Measurements from ENCODE around the gene SORCS3. TPM values are rescaled to one million over a fixed set of nuclear protein-coding genes. Genes with fewer than 3 reads are reported as not detected.

Gene SORCS3
- total RNA-seq, 1 donor: not detected

- DNase-seq (ENCODE audit: low read depth in 2 of 3, low spot score in 2 of 3): no peak
Measured at GRCh38 chr10:104966563-104967297, 325.6 kb downstream of the SORCS3 start.

DNA sequence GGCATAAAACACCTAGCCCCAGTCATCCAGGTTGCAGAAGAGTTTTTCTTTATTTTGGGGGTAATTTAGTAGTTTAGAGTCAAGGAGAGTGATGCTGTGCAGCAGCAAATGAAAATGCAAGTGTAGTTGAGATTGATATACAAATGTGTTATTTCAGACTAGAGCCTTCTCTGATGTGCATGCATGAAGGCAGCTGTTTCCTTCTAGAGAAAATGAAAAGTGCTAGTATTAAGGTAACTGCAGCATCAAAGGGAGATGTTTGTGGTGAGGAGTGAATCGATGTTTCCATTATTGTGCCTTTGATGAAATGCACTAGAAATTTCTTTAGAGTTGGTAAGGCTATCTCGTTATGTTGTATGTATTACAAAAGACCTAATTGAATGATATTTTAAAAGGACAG, 339.3 kb downstream of the SORCS3 start:
- no peak for DNase-seq (ENCODE audit: low read depth in 2 of 3, low spot score in 2 of 3)

DNA sequence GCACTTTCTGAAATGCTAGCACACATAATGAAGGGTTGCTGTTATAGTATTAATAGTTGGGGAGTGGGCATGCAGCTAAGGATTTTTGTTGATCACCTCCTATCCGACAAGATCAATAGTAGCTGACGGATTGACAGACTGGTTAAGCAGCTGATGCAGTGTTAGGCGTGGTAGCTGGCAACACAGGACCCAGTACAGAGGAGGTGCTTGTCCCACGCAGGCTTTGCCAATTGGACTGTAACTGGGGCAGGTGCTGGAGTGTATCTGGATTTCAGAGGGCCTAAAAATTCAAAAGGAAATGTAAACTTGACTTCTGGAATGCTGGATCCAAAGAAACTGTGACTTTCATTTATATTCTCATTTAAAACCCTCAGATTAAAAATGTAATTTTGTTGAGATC, 340.9 kb downstream of the SORCS3 start:
- DNase-seq (ENCODE audit: low read depth in 2 of 3, low spot score in 2 of 3): no peak

GRCh38 chr10:104988686-104989085, 347.6 kb downstream of the SORCS3 start:
- DNase-seq (ENCODE audit: low read depth in 2 of 3, low spot score in 2 of 3): no peak

DNA sequence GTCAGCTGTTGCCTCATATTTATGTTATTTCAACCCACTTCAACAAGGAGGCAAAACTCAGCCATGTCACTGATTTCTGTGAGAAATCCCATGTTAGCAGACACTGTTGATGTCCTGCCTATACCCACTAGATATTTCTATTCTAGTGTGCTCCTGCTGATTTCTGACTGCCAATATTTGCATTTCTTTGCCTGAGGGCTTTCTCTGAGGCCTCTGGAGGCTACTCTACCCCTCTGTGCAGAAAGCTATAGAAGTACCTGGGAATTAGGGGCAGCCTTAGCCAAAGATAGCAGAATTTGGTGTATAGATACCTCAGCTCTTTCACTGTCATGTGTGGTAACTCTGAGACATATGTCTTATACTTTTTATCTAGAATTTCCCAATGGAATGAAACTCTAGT, 348.8 kb downstream of the SORCS3 start:
- DNase-seq (ENCODE audit: low read depth in 2 of 3, low spot score in 2 of 3): no peak

GRCh38 chr10:104993085-104993484, 352.0 kb downstream of the SORCS3 start:
- no peak for DNase-seq (ENCODE audit: low read depth in 2 of 3, low spot score in 2 of 3)

- DNase-seq (ENCODE audit: low read depth in 2 of 3, low spot score in 2 of 3): no peak
Measured at GRCh38 chr10:105001269-105001668, 360.2 kb downstream of the SORCS3 start.

GRCh38 chr10:105010411-105011121, 369.5 kb downstream of the SORCS3 start:
- DNase-seq (ENCODE audit: low read depth in 2 of 3, low spot score in 2 of 3): no peak

GRCh38 chr10:105017116-105017515, 376.0 kb downstream of the SORCS3 start:
- DNase-seq (ENCODE audit: low read depth in 2 of 3, low spot score in 2 of 3): no peak

DNA sequence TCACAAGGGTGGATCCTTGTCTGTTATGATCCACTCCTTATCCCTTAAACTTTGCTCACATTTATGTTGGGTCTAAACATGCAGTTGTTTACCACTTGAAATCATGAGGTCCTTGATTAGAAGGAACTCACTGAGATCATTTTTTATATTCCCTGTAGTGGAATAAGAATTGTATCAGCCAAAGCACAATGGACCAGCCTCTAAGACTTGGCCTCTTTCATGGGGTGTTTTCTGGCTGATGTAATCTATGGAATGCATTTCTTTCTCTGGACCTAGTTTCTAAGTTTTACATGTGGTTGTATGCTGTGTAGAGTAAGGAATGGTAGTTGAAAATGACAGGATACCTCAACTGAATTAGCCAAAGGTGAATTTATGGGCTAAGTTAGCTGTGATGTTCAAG, 376.6 kb downstream of the SORCS3 start:
- DNase-seq (ENCODE audit: low read depth in 2 of 3, low spot score in 2 of 3): no peak

- DNase-seq (ENCODE audit: low read depth in 2 of 3, low spot score in 2 of 3): no peak
Measured at GRCh38 chr10:105023211-105024111, 382.4 kb downstream of the SORCS3 start.

- DNase-seq (ENCODE audit: low read depth in 2 of 3, low spot score in 2 of 3): no peak
Measured at GRCh38 chr10:105024184-105024583, 383.1 kb downstream of the SORCS3 start.

GRCh38 chr10:105025092-105025491, 384.0 kb downstream of the SORCS3 start:
- no peak for DNase-seq (ENCODE audit: low read depth in 2 of 3, low spot score in 2 of 3)

GRCh38 chr10:105026566-105026965, 385.5 kb downstream of the SORCS3 start:
- no peak for DNase-seq (ENCODE audit: low read depth in 2 of 3, low spot score in 2 of 3)

GRCh38 chr10:105029286-105029685, 388.2 kb downstream of the SORCS3 start:
- no peak for DNase-seq (ENCODE audit: low read depth in 2 of 3, low spot score in 2 of 3)

GRCh38 chr10:105037022-105037421, 395.9 kb downstream of the SORCS3 start:
- DNase-seq (ENCODE audit: low read depth in 2 of 3, low spot score in 2 of 3): no peak

GRCh38 chr10:105041956-105042355, 400.9 kb downstream of the SORCS3 start:
- DNase-seq (ENCODE audit: low read depth in 2 of 3, low spot score in 2 of 3): no peak

DNA sequence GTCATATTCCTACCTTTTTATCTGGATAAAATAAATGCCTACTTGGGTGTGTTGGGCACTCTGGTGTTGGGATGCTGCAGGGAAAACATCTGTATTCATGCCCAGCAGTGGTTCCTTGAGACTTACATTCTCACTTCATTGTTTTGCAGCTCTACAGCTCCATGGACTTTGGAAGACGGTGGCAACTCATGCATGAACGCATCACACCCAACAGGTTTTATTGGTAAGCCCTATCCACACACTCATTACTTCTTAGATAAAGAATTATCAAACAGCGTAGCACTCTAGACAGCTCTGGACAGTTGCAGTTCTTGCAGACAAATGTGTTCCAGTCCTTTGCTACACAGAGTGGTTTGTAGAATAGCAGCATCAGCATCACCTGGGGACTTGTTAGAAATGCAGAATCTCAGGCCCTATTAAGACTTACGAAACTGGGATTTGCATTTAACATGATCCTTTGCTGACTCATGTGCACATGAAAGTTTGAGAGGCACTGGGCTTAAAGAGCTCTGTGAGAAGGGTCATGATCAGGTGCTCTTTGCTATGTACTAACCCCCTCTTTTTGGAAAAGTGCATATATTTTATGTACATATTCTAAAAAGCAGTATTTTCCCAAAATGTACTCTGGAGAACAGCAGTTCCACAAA, 401.9 kb downstream of the SORCS3 start:
- no peak for DNase-seq (ENCODE audit: low read depth in 2 of 3, low spot score in 2 of 3)

DNA sequence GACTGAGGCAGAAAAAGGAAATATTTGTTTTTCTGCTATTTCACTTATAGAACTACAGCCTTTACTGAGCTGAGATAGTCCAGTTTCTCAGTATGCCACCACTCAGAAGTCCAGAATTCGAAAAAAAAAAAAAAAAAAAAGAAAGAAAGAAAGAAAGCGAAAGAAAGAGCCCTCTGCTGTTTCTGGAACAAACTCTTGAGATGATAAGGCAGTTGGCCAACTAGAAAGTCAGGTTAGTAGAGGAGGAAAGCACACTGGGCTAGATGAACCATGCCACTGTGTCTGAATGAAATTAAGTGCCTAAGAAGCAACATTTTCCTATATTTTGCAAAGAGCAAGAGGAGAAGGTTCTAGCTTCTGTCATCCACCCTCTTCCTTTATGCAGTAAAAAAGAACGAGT, 403.8 kb downstream of the SORCS3 start:
- DNase-seq (ENCODE audit: low read depth in 2 of 3, low spot score in 2 of 3): no peak

DNA sequence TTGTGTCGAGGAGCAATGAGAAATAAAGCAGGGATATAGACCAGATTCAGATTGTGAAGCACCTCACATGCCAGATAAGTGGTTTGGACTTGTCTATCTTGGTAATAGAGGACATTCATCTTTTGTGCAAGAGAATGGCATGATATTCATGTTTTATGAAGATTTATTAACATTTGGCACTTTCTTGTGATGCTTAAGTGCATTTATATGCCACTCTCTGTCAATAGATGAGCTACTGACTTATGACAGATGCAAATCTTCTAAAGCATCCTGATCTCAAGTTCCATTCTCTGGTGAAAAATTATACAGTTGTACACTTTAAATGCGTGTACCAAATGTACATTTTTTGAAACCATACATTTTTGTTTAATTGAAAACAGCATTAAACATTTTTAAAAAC, 415.3 kb downstream of the SORCS3 start:
- no peak for DNase-seq (ENCODE audit: low read depth in 2 of 3, low spot score in 2 of 3)

GRCh38 chr10:105062951-105063350, 421.9 kb downstream of the SORCS3 start:
- no peak for DNase-seq (ENCODE audit: low read depth in 2 of 3, low spot score in 2 of 3)
